Testis (tissue), 2 donors: Measurements from ENCODE around the gene CTCF.

Experiments
- POLR2A ChIP-seq: fragments of 450-650 bp; IDR thresholded peaks from one replicate; pipeline ENCODE4 v1.6.1; 2017; ENCODE audit warnings: antibody characterized with exemption, mild to moderate bottlenecking, moderate library complexity
- TF ChIP-seq, protein P1 (sequence below), 3 experiments: fragments of 450-650 bp in 2 of 3; fragments of 200-600 bp in 1 of 3; sonication (generic) in 1 of 3; IDR thresholded peaks; one replicate each; pipeline ENCODE4 v1.5.1; 2016 to 2019; ENCODE audit warnings: antibody characterized with exemption in 3 of 3, mild to moderate bottlenecking in 2 of 3, moderate library complexity in 1 of 3

GRCh38 chr16:67676516-67676915, 114.2 kb downstream of the CTCF start:
- TF ChIP-seq, protein P1, sequence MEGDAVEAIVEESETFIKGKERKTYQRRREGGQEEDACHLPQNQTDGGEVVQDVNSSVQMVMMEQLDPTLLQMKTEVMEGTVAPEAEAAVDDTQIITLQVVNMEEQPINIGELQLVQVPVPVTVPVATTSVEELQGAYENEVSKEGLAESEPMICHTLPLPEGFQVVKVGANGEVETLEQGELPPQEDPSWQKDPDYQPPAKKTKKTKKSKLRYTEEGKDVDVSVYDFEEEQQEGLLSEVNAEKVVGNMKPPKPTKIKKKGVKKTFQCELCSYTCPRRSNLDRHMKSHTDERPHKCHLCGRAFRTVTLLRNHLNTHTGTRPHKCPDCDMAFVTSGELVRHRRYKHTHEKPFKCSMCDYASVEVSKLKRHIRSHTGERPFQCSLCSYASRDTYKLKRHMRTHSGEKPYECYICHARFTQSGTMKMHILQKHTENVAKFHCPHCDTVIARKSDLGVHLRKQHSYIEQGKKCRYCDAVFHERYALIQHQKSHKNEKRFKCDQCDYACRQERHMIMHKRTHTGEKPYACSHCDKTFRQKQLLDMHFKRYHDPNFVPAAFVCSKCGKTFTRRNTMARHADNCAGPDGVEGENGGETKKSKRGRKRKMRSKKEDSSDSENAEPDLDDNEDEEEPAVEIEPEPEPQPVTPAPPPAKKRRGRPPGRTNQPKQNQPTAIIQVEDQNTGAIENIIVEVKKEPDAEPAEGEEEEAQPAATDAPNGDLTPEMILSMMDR (IDR thresholded peaks at IDR 0.05), result no peak
- no peak for TF ChIP-seq POLR2A
